Prostate gland (tissue), 2 donors: Measurements from ENCODE around the gene FAM222B.

Experiments used
- POLR2AphosphoS5 ChIP-seq: sonication (generic); formaldehyde crosslinking; IDR thresholded peaks from one replicate; pipeline ENCODE4 v1.6.1; 2017; ENCODE audit warnings: antibody characterized with exemption
- TF ChIP-seq, protein P1 (sequence below), 4 experiments: fragments of 200-600 bp in 2 of 4; fragments of 450-650 bp in 2 of 4; sonication (generic) in 2 of 4; IDR thresholded peaks; 1 replicate in 3 of 4; 2 replicates in 1 of 4; pipeline ENCODE4 v1.5.1; 2016 to 2019; ENCODE audit warnings: antibody characterized with exemption in 4 of 4, mild to moderate bottlenecking in 2 of 4, moderate library complexity in 2 of 4

DNA sequence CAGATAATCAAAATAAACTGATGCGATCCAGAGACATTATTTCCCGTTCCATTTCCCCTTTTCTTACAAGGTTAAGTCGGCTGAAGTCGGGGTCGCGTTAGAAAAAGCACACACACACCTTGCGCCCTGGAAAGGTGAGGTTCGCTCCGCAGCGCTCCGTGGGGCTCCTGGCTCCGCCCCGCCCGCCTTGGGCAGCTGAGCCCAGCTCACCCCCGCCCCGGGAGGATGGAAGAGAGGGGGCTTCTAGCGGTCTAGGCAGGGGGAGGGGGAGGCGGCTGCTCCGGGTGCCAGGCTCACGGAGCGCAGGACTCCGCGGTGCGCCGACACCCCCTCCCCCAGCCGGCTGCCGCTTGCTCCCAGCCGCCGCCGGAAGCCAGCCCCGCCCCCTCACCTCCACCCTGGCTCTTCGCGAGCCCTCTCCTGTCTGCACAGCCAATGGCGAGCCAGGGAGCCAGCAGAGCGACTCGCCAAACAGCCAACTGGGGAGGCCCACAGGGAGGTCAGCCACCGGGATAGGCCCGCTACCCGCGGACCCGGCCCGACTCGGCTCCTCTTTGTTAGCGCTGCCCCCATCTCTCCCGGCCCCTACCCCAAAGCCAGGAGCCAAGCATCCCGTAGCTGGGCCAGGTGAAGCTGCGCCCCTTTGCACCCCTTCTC lies 30.4 kb downstream of the FAM222B start:
- peak; percentile 69 for TF ChIP-seq POLR2AphosphoS5
- TF ChIP-seq, protein P1, sequence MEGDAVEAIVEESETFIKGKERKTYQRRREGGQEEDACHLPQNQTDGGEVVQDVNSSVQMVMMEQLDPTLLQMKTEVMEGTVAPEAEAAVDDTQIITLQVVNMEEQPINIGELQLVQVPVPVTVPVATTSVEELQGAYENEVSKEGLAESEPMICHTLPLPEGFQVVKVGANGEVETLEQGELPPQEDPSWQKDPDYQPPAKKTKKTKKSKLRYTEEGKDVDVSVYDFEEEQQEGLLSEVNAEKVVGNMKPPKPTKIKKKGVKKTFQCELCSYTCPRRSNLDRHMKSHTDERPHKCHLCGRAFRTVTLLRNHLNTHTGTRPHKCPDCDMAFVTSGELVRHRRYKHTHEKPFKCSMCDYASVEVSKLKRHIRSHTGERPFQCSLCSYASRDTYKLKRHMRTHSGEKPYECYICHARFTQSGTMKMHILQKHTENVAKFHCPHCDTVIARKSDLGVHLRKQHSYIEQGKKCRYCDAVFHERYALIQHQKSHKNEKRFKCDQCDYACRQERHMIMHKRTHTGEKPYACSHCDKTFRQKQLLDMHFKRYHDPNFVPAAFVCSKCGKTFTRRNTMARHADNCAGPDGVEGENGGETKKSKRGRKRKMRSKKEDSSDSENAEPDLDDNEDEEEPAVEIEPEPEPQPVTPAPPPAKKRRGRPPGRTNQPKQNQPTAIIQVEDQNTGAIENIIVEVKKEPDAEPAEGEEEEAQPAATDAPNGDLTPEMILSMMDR (IDR thresholded peaks at IDR 0.05): no peak
